Inferior parietal cortex (tissue), 1 donor: Measurements from ENCODE around the gene HCST.

Source experiments
- DNase-seq: peaks from one replicate; pipeline ENCODE4 v3.0.0-alpha.2; 2016; ENCODE audit errors: extremely low spot score

The HCST gene

DNA sequence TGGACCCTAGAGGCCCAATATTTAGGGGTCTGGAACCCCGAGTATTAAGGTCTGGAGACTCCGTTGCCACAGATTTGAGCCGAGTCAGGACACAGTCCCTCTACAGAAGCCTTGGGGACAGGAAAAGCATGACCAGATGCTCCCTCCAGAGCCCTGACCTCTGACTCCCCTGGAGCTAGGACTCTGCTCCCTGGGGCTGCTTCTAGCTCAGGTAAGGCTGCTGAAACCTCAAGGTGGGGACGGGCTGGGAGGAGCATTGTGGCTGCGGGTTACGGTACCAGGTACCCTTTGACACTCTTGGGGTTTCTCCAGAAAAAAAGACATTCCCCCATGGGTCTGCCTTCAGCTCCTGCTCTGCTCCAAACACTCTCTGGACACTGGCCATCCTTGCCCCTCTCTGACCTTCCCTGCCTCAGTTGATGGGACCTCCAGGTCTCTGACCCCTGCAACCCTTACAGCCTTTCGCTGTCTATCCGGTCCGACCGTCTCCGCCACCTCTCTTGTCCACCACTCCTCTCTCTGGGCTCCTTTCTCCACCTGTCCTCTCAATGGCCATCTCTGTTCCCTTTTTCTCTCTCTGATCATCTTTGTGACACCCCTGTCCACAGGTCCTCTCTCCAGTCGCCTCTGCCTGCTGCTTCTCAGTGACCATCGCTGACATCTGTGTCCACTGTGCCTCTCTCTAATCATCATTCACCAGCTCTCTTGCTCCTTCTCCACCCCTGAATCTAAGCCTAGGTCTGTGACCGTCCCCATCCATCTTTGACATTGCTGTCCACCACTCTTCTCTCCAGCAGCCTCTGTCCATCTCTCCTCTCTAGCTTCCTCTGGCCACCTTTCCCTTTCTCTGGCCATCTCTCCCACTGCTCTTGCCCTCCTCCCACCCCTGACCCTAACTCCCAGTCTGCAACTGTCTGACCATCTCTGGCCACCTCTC is 35.3 kb downstream of the HCST start:
- DNase-seq = no peak

- no peak for DNase-seq
These were observed 36.2 kb downstream of the HCST start for GRCh38 chr19:35938282-35939224.

DNA sequence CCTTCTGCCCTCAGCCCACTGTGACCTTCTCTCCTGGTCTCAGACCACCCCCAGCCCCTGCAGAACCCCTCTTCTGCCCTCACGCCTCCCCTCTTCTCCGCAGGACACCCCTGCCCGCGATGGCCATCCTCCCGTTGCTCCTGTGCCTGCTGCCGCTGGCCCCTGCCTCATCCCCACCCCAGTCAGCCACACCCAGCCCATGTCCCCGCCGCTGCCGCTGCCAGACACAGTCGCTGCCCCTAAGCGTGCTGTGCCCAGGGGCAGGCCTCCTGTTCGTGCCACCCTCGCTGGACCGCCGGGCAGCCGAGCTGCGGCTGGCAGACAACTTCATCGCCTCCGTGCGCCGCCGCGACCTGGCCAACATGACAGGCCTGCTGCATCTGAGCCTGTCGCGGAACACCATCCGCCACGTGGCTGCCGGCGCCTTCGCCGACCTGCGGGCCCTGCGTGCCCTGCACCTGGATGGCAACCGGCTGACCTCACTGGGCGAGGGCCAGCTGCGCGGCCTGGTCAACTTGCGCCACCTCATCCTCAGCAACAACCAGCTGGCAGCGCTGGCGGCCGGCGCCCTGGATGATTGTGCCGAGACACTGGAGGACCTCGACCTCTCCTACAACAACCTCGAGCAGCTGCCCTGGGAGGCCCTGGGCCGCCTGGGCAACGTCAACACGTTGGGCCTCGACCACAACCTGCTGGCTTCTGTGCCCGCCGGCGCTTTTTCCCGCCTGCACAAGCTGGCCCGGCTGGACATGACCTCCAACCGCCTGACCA is 37.2 kb downstream of the HCST start:
- no peak for DNase-seq

DNA sequence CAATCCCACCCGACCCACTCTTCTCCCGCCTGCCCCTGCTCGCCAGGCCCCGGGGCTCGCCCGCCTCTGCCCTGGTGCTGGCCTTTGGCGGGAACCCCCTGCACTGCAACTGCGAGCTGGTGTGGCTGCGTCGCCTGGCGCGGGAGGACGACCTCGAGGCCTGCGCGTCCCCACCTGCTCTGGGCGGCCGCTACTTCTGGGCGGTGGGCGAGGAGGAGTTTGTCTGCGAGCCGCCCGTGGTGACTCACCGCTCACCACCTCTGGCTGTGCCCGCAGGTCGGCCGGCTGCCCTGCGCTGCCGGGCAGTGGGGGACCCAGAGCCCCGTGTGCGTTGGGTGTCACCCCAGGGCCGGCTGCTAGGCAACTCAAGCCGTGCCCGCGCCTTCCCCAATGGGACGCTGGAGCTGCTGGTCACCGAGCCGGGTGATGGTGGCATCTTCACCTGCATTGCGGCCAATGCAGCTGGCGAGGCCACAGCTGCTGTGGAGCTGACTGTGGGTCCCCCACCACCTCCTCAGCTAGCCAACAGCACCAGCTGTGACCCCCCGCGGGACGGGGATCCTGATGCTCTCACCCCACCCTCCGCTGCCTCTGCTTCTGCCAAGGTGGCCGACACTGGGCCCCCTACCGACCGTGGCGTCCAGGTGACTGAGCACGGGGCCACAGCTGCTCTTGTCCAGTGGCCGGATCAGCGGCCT is 37.9 kb downstream of the HCST start:
- DNase-seq = no peak

- DNase-seq = no peak
These were observed 38.5 kb downstream of the HCST start for GRCh38 chr19:35940839-35941238.

DNA sequence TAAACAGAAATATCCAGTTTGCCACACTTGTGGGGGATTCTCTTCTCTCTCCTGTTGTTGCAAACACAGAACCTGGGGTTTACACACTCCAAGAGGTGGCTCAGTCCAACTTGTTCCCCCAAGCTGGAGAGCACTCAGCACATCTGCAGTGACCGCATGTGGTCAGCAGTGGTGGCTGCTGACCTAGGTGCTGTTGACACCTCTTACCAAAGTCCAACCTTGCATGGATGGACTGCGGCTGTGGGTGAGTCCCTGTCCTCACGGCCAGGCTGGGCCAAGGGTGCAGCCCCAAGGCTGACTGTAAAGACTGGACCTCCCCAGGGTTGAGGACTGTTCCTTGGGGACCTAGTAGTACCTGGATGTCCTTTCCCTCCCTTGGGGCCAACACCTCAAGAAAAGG is 39.9 kb downstream of the HCST start:
- DNase-seq = no peak

GRCh38 chr19:35943321-35944301 is 41.3 kb downstream of the HCST start:
- no peak for DNase-seq

GRCh38 chr19:35944556-35944955 is 42.2 kb downstream of the HCST start:
- no peak for DNase-seq

DNA sequence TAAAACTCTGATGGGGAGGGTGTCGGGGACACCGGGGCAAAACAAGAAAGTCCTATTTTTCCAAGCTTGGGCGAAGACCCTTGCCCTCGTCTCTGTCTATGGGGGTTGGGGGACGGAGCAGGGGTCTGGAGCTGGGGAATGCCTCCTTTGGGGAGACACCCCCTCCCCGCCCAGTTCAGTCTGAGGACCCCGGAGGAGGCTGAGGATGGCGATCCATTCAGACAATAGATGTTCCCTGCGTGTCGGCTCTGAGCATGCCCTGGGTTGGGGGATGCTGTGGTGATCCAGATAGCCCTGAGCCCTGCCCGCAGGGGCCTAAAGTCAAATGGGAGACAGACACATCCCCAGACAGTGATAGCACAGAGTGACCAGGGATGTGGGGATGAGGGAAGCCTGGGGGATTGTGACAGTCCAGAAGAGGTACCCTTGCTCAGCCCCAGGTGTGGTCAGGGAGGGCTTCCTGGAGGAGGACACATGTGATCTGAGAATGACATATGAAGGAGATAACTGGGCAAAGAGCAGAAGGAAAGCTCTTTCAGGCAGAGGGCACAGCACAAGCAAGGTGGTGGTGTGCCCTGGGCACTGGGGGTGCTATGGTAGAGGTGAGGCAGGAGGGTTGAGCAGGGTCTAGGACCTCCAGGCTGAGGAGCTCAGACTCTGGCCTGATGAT is 42.9 kb downstream of the HCST start:
- DNase-seq = no peak

DNA sequence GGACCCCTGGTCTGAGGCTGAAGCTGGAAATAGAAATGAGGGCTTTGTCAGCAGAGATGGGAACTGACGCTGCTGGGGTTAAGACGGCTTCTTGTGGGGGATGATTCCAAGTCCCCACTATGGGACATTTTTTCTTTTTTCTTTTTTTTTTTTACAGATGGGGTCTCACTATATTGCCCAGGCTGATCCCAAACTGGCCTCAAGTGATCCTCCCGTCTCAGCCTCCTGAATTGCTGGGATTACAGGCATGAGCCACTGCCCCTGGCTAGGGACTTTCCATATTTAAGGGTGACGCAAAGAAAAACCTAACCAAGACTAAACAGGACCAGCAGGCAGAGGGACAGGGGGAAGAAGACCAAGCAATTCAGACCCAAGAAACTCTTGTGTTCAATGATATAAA is 43.9 kb downstream of the HCST start:
- DNase-seq = no peak

GRCh38 chr19:35949131-35949530 is 46.8 kb downstream of the HCST start:
- DNase-seq = no peak
